ENCODE results near the gene DYNLT2. TPM values are rescaled to one million over a fixed set of nuclear protein-coding genes. Genes with fewer than 3 reads are reported as not detected.

DYNLT2 gene
- total RNA-seq, 1 donor from 2014 or later, result 0.62 TPM

DNA sequence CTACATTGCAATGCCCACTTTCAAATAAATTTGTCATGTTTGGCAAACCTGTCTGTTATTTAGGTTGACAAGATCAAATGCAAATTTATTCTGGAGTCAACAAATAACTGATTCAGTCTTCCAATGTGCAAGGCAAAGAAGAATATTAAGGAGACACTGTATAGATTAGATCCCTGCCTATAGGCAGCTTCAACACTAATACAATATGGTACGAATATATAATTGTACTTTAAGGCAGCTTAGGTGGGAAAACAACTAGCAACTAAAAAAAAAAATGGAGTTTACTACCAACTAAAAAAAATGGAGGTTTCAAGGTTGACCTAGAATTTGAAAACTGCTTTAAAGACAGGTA lies 25.3 kb downstream of the DYNLT2 start:
- Mint-ChIP-seq H3K27me3 (ENCODE audit: unreplicated experiment) (peaks cover 8% of the 10 kb centered on the region), H3K4me3 (ENCODE audit: unreplicated experiment) (peak overlapping the region; percentile 93), H3K4me1 (ENCODE audit: unreplicated experiment) (peaks cover 25% of the 10 kb centered on the region), H3K27ac (ENCODE audit: unreplicated experiment) (no peak overlapping the region), H3K36me3 (ENCODE audit: low read depth, unreplicated experiment) (peaks cover 5% of the 10 kb centered on the region), H3K9me3 (ENCODE audit: unreplicated experiment) (no peaks in the 10 kb centered on the region)
- no peak for DNase-seq (ENCODE audit: low spot score)
- TF ChIP-seq, protein P1, sequence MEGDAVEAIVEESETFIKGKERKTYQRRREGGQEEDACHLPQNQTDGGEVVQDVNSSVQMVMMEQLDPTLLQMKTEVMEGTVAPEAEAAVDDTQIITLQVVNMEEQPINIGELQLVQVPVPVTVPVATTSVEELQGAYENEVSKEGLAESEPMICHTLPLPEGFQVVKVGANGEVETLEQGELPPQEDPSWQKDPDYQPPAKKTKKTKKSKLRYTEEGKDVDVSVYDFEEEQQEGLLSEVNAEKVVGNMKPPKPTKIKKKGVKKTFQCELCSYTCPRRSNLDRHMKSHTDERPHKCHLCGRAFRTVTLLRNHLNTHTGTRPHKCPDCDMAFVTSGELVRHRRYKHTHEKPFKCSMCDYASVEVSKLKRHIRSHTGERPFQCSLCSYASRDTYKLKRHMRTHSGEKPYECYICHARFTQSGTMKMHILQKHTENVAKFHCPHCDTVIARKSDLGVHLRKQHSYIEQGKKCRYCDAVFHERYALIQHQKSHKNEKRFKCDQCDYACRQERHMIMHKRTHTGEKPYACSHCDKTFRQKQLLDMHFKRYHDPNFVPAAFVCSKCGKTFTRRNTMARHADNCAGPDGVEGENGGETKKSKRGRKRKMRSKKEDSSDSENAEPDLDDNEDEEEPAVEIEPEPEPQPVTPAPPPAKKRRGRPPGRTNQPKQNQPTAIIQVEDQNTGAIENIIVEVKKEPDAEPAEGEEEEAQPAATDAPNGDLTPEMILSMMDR (IDR thresholded peaks at IDR 0.05; ENCODE audit: unreplicated experiment), result no peak

DNA sequence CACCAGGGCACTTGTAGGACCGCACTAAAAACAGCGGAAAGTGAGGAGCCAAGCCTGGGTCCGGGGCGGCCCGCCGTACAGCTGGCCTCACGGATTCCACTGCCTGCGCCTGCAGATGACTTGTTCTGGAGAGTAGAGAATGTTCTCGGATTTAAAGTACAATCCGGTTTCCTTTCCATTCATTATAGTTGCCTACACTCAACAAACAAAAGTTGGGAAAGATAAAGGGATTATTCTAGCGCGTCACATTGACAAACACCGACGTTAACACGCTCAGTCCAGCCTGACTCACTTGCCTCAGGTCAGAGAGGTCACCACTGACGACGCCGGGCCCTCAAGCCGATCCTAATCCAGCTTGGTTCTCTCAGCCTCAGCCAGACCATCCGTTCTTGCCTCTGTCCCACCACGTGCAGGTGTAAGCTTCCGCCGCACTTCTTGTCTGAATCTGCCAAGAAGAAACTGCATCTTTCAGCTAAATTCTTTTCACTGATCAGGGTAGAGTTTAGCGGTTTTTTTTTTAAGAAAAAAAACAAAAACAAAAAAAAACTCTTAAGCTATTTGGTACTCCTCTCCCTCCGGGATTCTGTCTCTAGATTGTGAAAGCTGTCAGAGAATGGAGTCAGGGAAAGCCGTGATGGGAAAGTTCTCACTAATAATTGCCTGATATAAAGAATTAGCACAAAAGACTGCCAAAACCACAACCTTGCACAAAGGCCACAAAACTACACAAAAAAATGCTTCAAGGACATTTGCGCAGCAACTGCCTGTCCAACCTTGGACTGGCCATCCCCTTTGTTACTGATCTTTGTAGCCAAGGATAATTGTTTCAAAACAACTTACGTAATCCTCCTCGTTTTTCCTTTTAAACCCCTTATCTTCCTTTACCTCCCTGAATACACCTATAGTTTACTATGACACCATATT lies 26.0 kb downstream of the DYNLT2 start:
- peak; percentile 39 for DNase-seq (ENCODE audit: low spot score)
- peaks cover 25% of the 10 kb centered on the region for H3K4me1 Mint-ChIP-seq (ENCODE audit: unreplicated experiment)
- TF ChIP-seq, protein P1 (IDR thresholded peaks at IDR 0.05; ENCODE audit: unreplicated experiment), result no peak
- H3K9me3 Mint-ChIP-seq (ENCODE audit: unreplicated experiment), result no peaks in the 10 kb centered on the region
- H3K4me3 Mint-ChIP-seq (ENCODE audit: unreplicated experiment), result peak overlapping the region; percentile 93
- H3K27ac Mint-ChIP-seq (ENCODE audit: unreplicated experiment), result peak overlapping the region; percentile 79
- peaks cover 8% of the 10 kb centered on the region for H3K27me3 Mint-ChIP-seq (ENCODE audit: unreplicated experiment)
- H3K36me3 Mint-ChIP-seq (ENCODE audit: low read depth, unreplicated experiment), result peaks cover 5% of the 10 kb centered on the region

DNA sequence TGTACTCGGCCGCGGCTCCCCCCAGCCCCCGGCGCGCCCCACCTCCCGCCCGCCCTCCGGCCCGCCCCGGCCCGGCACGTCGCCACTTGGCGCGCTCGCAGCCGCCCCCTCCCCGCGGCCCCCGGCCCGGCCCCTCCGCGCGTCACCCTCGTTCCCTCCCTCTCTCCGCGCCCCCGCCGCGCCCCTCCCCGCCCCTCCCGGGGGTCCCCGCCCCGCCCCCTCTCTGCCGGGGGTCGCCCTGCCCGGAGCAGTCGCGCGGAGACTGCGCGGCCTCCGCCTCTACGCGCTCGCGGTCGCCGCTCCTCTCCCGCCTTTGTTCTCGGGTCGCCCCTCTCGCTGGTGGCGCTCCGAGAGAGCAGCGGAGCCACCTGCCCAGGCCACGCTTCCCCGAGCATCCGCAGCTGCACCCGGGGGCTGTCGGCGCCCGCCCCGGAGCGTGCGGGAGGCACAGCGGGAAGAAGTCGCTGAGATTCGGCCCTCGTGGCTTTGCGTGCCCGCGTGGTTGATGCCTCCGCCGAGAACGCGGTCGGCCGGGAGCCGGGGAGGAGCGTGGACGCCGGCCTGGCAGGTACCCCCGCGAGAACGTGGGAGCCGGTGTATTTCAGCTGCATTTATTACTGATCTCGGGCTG lies 26.8 kb downstream of the DYNLT2 start, which contains the start of gene PHF10:
Gene PHF10 (minus strand): TSS at position 7 of the 631 bp plus-strand sequence. CDS start 569 bp downstream, outside the sequence.
- peaks cover 25% of the 10 kb centered on the region for H3K4me1 Mint-ChIP-seq (ENCODE audit: unreplicated experiment)
- peak within 1 kb of the TSS; percentile 93 for H3K4me3 Mint-ChIP-seq (ENCODE audit: unreplicated experiment)
- no peaks in the 10 kb centered on the region for H3K9me3 Mint-ChIP-seq (ENCODE audit: unreplicated experiment)
- TF ChIP-seq, protein P1 (IDR thresholded peaks at IDR 0.05; ENCODE audit: unreplicated experiment), result no peak
- peak within 1 kb of the TSS; percentile 79 for H3K27ac Mint-ChIP-seq (ENCODE audit: unreplicated experiment)
- peaks cover 5% of the 10 kb centered on the region for H3K36me3 Mint-ChIP-seq (ENCODE audit: low read depth, unreplicated experiment)
- peaks cover 8% of the 10 kb centered on the region for H3K27me3 Mint-ChIP-seq (ENCODE audit: unreplicated experiment)
- peak; percentile 68 for DNase-seq (ENCODE audit: low spot score)

DNA sequence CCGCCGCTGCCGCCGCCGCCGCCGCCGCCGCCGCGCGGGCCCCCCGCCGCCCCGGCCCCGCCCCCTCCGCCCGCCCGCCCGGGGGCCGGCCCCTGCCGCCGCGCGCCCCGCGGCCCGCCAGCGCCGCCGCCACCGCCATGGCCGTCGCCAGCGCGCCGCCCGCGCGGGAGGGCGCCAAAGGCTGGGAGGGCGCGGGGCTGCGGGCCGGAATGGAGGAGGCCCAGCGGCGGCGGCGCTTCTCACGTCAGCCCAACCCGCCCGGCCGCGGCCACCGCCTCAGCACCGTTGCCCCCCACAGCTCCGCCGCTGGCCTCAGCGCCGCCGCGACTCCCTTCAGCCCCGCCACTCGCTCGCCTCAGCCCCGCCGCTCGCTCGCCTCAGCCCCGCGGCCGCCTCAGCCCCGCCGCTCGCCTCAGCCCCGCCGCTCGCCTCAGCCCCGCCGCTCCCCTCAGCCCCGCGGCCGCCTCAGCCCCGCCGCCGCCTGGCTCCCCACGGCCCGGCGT lies 27.3 kb downstream of the DYNLT2 start:
- Mint-ChIP-seq H3K27ac (ENCODE audit: unreplicated experiment) (no peak overlapping the region), H3K27me3 (ENCODE audit: unreplicated experiment) (peaks cover 8% of the 10 kb centered on the region), H3K4me3 (ENCODE audit: unreplicated experiment) (no peak overlapping the region), H3K36me3 (ENCODE audit: low read depth, unreplicated experiment) (peaks cover 5% of the 10 kb centered on the region), H3K4me1 (ENCODE audit: unreplicated experiment) (peaks cover 25% of the 10 kb centered on the region), H3K9me3 (ENCODE audit: unreplicated experiment) (no peaks in the 10 kb centered on the region)
- TF ChIP-seq, protein P1 (IDR thresholded peaks at IDR 0.05; ENCODE audit: unreplicated experiment), result no peak
- peak; percentile 44 for DNase-seq (ENCODE audit: low spot score)
